GM19452 (cell line): Measurements from ENCODE around the gene MTCP1.
A peak's percentile ranks its signal among the peaks of the same experiment; 100 is the strongest.

ENCODE experiments used
- ATAC-seq: cut with Tn5 transposase; IDR thresholded peaks from one replicate; pipeline ENCODE4 v1.9.1; 2021; ENCODE audit not compliant: unreplicated experiment

Gene MTCP1

GRCh38 chrX:155070975-155071693 is at the start of gene MTCP1, which contains the start of the genes BRCC3 and CMC4:
MTCP1 (minus strand) TSS chrX:155071136; CDS start chrX:155066010, 5,126 bp downstream.
BRCC3 (plus strand) TSS chrX:155071508; CDS start chrX:155071528, 20 bp downstream.
CMC4 (minus strand) TSS chrX:155071136; CDS start chrX:155064023, 7,113 bp downstream.
- ATAC-seq = peak; percentile 86

- no peak for ATAC-seq
These were observed 44.4 kb upstream of the MTCP1 start for GRCh38 chrX:155115174-155115819.

GRCh38 chrX:155113097-155113496 is 42.2 kb upstream of the MTCP1 start:
- ATAC-seq = no peak

- no peak for ATAC-seq
These were observed 41.2 kb upstream of the MTCP1 start for GRCh38 chrX:155112171-155112570.

- no peak for ATAC-seq
These were observed 37.5 kb upstream of the MTCP1 start for GRCh38 chrX:155108427-155108826.

- ATAC-seq = no peak
These were observed 35.0 kb upstream of the MTCP1 start for GRCh38 chrX:155105919-155106318.

GRCh38 chrX:155094468-155095061 is 23.6 kb upstream of the MTCP1 start:
- no peak for ATAC-seq

- no peak for ATAC-seq
These were observed 16.2 kb upstream of the MTCP1 start for GRCh38 chrX:155086961-155087735.

GRCh38 chrX:155086202-155086840 is 15.4 kb upstream of the MTCP1 start:
- ATAC-seq = no peak

- ATAC-seq = no peak
These were observed 851 bp upstream of the MTCP1 start for GRCh38 chrX:155071694-155072280.

GRCh38 chrX:155070663-155070974 is 317 bp downstream of the MTCP1 start:
- ATAC-seq = peak; percentile 10

GRCh38 chrX:155070038-155070437 is 898 bp downstream of the MTCP1 start:
- ATAC-seq = no peak

GRCh38 chrX:155069414-155069813 is 1.5 kb downstream of the MTCP1 start:
- ATAC-seq = no peak

- no peak for ATAC-seq
These were observed 2.8 kb downstream of the MTCP1 start for GRCh38 chrX:155068165-155068564.

- ATAC-seq = no peak
These were observed 5.8 kb downstream of the MTCP1 start for GRCh38 chrX:155065035-155065734.

GRCh38 chrX:155061760-155062159 is 9.2 kb downstream of the MTCP1 start:
- no peak for ATAC-seq

- peak; percentile 65 for ATAC-seq
These were observed 13.8 kb downstream of the MTCP1 start for GRCh38 chrX:155056877-155057792.

- ATAC-seq = no peak
These were observed 14.5 kb downstream of the MTCP1 start for GRCh38 chrX:155056471-155056870.

GRCh38 chrX:155055494-155055893 is 15.4 kb downstream of the MTCP1 start:
- ATAC-seq = no peak
